Non-pigmented ciliary epithelial cell (primary cell): ENCODE measurements around the gene PLA2G1B.

Experiments
- DNase-seq: peaks from one replicate; pipeline ENCODE4 v3.0.0-alpha.2; 2010; ENCODE audit warnings: low read depth

PLA2G1B gene

DNA sequence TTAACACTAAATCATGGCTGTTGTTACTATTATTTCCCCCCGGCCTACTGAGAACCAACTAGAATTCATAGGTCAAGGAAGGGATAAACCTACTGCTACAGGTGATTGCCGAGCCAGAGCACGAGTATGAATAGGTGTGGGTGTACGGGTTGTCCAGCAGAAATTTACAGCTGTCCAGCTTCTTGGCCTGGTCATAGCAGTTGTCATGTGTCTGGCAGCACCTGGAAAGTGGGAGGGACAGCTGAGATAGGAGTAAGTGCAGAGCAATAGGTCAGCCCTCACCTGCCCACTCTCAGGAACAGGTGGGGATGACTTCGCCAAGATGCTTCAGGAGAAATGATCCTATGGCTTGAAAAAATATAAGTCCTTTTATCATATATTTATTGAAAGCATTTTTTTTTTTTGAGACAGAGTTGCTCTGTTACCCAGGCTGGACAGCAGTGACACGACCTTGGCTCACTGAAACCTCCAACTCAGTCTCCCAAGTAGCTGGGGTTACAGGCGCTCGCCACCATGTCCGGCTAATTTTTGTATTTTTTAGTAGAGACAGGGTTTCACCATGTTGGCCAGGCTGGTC, 2.6 kb downstream of the PLA2G1B start:
- DNase-seq: no peak

DNA sequence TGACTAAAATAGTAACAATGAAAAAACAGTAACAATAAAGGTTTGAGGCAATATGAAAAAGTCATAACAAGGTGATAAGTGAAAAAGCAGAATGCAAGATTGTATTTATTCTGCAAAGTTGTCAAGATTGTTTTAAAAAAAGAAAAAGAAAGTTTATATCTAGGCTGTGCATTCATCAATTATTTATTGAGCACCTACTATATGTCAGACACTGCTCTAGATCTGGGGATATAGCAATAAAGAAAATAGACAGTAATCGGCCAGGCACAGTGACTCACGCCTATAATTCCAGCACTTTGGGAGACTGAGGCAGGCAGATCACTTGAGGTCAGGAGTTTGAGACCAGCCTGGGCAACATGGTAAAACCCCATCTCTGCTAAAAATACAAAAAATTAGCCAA, 3.8 kb downstream of the PLA2G1B start:
- DNase-seq: no peak

DNA sequence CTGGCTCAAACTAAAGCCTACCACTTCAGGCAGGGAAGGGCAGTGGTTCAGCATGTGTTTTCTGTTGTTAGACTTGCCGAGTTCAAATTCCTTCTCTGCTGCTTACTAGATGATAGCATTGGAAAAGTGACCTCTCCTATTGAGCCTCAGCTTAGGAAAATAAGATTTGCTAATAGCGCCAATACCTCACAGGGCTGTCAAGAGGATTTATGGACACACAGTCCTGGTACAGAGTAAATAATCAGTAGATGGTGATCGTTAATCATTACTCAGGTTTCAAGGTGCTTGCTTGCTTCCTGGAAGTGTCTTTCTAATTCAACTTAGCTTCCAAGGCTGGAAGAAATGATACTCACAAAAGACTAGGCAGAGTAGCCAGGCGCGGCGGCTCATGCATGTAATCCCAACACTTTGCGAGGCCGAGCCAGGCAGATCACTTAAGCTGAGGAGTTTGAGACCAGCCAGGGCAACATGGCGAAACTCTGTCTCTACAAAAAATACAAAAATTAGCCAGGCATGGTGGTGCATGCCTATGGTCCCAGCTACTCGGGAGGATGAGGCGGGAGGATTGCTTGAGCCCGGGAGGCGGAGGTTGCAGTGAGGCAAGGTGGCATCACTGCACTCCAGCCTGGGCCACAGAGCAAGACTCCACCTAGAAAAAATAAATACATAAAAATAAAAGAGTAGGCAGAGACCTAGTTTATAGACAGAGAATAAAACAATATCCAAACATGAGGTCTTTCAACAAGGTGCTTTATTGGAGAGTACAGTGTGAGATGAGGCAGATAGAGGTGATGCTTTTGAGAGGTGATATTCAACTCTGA, 6.0 kb downstream of the PLA2G1B start:
- DNase-seq: no peak

DNA sequence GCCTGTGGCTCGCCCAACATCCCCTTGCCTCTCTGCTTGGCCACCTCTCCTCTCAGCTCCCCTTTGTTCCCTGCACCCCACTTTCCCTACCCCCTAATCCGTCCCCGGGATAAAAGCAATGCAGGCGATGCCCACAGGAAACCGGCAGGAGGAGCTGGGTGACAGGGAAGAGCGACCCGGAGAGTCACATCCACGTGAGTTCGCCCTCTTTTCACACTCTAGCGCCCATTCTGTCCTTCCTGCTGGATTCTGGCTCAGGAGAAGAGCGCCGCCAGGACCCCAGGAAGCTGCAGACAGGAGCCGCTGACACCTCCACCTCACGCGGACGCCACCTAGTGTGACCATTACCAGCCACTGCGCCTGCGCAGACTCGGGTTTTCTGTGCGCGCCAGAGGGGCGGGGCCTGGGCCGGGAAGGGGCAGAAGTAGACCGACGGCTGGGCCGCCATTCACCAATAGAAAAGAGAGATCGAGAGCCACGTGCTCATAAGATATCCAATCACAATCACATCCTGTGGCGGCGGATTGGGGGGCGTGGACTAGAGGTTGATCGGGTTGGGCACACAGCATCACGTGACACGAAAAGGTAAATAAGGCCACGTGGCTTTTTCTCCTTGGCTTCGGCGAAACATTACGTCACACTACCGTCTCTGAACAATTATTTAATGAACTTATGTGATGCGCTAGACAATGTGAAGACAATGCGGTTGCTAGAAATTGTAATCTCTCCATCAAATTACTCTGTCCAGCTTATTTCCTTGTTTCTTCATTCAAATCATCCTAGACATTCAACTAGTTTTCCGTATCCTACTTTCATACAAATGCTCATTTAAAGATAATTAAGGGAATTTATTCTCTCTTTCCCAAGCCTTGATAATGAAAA, 10.1 kb downstream of the PLA2G1B start:
- DNase-seq: peak; percentile 97

DNA sequence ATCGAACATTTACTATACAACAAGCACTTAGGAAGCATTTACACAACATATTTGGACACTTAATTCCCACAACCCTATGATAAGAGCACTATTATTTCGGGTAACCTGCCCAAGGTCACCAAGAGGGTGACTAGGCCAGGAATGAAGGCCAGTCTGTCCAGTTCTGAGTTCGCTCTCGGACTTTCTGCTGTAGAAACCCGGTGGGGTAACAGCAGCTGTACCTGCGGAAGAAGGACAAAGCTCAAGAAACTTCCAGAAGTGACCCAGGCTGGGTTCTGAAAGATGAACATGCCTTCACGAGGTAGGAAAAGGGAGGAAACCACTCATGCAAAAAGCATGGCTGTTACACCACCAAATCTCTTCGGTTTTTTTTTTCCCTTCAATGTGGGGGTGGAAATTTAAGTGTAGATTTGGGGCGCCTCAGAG, 10.8 kb downstream of the PLA2G1B start:
- DNase-seq: peak; percentile 4

DNA sequence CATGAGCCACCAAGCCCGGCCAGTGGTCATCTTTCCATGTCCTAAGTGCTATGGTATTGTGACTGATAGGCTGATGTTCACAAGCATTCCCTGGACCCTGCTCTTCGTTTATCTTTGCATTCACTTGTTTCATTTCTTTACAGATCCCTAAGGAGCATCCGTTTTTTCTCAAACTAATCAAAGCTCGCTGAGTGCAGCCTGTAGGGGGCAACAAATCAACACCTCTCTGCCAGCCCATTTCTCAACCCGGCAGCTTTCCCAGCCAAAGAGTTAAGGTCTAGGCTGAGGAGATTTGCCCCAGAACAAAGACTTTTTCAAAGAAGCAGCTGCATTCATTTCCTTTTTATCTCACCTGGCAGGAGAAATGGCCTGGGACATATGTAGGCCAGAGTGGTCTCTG, 13.4 kb downstream of the PLA2G1B start:
- no peak for DNase-seq

DNA sequence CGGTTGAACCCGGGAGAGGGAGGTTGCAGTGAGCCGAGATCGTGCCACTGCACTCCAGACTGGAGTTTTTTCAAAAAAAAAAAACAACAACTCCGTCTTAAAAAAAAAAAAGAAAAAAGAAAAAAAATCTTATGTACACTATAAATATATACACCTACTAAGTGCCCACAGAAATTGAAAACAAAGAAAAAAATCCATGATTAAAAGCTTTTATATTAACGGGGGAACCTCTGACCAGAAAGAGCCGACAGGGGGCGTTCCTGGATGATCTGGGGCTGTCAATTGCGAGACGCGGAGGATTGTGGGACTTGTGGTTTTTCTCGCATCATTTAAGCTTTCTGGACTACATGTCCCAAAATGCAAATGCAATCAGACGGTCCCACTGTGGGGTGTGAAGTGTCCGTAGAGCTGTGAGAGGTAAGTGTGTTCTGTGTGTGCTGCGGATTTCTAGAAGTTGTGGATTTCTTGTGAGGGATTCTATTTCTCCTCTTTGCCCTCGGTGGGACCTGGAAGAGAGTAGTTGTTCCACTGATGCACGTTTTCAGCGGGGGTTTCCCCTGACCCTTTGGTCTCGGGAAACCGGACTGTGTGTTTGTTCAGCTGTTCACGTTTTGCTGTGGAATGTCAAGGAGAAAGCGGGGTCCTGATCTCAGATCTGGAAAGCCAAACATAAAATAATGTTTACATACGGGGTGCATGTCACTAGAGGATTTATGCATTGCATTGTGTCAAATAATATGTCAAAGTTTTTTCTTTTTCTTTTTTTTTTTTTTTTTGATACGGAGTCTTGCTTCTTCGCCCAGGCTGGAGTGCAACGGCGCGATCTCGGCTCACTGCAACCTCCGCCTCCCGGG, 25.4 kb downstream of the PLA2G1B start, which contains the start of gene SIRT4:
Gene SIRT4 (plus strand): TSS at position 360 of the 854 bp plus-strand sequence. CDS start 1,241 bp downstream, outside the sequence.
- peak; percentile 87 for DNase-seq

DNA sequence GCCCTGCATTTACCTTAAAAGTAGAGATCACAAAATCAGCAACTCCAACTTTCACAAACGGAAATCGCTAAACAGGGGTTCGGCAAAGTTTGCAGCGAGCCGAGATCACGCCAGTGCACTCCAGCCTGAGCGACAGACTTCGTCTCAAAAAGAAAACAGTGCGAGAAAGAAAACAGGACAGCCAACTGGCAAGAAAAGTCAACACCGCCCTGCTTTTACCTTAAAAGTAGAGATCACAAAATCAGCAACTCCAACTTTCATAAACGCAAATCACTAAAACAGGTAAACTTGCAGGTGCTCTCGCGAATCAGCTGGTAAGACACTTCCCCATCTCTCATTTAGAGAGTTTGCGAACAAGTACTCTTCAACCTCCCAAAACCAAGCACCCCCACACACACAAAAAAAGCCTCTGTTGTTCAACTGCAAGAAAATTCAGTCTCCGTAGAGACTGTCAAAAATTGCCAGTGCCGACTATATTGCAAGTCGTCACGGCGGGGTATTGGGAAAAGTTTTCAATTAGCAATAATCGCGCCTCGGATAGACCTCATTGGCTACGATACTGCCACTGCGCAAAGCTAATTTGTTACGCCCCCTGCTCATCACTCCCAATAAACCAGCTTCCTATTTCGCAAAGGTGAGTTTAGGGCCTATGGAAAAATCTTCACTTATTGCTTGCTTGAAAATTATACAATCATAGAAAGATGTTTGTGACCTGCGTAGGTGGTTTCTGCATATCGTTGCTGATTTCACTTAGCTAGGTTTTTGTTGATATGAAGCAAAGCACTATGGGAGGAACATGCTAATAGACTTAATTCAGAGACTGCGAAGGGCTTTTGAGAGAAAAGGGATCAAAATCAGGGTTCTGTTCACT, 34.7 kb downstream of the PLA2G1B start, which contains the start of gene RNU4-1:
Gene RNU4-1 (minus strand): TSS at position 577 of the 871 bp plus-strand sequence.
- peak; percentile 91 for DNase-seq

DNA sequence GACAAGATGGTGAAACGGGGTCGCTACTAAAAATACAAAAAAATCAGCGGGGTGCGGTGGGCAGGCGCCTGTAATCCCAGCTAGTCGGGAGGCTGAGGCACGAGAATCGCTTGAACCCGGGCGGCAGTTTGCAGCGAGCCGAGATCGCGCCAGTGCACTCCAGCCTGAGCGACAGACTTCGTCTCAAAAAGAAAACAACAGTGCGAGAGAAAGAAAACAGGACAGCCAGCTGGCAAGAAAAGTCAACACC, 35.2 kb downstream of the PLA2G1B start:
- no peak for DNase-seq

DNA sequence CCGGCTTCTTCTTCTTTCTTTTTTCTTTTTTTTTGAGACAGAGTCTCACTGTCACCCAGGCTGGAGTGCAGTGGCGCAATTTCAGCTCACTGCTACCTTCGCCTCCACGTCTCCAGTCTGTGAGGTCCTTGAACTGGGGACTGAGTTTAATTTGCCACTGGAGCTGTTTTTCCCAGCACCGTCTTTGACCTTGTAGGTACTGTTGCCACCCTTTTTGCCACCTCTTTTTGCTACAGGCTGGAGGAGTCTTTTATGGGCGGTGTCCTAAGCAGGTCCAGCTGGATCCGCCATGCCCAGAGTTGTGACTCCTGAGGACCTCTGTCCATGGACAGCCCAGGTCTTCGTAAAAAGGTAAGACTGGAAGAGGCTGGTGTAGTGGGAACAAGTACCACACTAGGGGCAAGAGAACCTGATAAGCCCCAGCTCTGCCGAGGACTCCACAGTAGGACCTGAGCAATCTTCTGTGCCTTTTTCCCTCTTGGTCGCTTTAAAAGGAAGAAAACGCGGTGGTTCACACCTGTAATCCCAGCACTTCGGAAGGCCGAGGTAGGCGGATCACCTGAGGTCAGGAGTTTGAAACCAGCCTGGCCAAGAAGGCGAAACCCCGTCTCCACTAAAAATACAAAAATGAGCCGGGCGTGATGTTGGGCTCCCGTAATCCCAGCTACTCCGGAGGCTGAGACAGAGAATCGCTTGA, 36.8 kb downstream of the PLA2G1B start:
- DNase-seq: no peak

DNA sequence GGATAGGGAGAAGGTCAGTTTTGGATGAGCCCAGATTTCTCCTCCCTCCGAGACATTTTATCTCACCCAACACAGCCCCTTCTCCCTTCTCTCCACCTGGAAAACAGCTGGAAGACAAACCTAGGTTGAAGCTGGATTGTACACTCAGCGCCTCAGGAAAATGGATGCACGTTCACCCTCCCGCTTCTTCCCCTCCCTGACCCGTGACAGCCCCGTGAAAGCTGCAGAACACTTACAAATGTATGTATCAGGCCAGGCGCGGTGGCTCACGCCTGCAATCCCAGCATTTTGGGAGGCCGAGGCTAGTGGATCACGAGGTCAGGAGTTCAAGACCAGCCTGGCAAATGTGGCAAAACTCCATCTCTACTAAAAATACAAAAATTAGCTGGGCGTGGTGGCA, 40.1 kb downstream of the PLA2G1B start:
- DNase-seq: no peak

DNA sequence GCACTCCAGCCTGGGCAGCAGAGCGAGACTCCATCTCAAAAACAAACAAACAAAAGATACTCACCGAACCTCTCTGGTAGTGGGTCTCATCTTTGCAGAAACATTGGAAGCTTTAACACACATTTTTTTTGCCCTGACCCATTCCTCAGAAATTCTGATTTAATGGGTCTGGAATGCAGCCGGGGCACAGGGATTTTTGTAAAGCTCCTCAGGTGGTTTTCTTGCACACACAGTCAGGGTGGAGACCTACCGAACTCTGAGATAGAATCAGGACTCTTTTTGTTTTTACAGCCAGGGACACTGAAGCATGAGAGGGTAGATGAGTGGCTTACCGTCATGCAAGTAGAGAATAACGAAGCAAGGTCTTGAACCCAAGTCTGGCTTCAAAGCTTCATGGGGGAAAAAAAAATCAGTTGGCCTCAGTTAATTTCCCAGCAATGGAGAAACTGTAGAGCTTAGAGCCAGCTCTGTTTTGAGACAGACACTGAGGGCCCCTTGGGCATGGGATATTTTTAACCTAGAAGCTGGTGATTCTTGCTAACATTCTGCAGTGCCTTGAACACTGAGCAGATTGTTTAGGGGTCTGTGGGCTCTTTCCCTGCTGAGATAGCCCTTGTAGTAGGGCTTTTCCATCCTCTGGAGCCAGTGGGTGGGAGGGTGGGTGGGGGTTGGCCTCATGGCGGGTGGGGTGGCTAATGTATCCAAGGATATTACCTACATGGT, 40.6 kb downstream of the PLA2G1B start:
- no peak for DNase-seq

DNA sequence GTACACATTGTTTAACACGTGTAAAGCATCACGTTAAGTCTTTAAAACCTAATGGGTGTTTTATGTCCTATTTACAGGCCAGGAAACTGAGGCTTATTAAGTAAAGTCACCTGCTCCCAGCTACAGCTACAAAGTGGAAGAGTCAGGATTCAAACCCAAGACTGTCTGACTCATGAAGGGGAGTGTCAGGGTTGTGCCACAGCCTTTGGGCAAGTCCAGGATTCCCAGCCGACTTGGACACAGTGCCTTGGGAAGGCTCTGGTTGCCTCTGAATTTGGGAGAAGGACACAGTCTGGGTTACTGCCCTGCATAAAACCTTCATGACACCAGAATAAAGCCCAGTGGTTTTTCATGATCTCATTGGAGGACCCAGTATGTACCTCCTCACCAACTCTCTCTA, 43.2 kb downstream of the PLA2G1B start:
- no peak for DNase-seq

DNA sequence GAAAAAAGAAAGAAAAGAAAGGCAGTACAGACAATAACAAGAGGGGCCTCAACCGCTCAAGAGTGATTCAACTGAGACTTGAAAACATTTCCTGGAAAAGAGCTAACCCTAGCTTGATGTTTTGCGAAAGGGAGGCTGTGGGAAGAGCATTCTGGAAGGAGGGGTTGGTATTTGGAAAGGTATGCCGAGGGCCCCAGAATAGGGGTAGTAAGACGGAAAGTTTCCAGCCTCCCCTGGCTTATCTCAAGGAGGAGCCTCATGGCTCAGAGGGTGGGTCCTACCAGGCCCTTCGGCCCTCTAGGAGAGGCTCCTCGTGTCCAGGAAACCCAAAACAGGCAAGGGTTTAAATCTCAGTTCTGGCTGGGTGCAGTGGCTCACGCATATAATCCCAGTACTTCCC, 44.3 kb downstream of the PLA2G1B start:
- DNase-seq: no peak

DNA sequence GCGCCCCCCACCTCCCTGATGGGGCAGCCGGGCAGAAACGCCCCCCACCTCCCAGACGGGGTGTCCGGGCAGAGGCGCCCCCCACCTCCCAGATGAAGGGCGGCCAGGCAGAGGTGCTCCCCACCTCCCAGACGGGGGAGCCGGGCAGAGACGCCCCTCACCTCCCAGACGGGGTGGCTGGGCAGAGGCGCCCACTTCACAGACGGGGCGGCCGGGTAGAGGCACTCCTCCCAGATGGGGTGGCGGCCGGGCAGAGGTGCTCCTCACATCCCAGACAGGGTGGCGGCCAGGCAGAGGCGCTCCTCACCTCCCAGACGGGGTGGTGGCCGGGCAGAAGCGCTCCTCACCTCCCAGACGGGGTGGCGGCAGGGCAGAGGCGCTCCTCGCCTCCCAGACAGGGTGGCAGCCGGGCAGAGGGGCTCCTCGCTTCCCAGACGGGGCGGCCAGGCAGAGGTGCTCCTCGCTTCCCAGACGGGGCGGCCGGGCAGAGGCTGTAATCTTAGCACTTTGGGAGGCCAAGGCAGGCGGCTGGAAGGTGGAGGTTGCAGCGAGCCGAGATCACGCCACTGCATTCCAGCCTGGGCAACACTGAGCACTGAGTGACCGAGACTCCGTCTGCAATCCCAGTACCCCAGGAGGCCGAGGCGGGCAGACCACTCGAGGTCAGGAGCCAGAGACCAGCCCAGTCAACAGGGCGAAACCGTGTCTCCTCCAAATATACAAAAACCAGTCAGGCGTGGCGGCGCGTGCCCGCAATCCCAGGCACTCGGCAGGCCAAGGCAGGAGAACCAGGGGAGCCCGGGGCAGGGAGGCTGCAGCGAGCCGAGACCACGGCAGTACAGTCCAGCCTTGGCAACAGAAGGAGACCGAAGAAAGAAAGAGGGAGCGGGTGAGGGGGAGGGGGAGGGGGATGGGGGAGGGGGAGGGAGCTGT, 49.2 kb downstream of the PLA2G1B start:
- DNase-seq: no peak

DNA sequence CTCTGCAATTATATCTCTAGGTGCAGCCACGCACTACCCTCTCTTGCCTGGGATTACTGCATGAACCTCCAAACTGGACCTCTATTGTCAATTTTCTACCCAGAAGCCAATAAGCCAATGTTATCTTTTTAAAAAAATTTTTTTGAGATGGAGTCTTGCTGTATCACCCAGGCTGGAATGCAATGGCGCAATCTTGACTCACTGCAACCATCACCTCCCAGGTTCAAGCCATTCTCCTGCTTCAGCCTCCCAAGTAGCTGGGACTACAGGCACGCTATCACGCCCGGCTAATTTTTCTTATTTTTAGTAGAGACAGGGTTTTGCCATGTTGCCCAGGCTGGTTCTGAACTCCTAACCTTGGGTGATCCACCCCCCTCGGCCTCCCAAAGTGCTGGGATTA, 50.8 kb downstream of the PLA2G1B start:
- no peak for DNase-seq
